ENCODE measurements around the gene KLKB1. TPM values are rescaled to one million over a fixed set of nuclear protein-coding genes. Genes with fewer than 3 reads are reported as not detected.

The KLKB1 gene
- polyA plus RNA-seq, 1 of the 3 experiments (the other 2 are of a cell fraction) = 0.12 TPM

DNA sequence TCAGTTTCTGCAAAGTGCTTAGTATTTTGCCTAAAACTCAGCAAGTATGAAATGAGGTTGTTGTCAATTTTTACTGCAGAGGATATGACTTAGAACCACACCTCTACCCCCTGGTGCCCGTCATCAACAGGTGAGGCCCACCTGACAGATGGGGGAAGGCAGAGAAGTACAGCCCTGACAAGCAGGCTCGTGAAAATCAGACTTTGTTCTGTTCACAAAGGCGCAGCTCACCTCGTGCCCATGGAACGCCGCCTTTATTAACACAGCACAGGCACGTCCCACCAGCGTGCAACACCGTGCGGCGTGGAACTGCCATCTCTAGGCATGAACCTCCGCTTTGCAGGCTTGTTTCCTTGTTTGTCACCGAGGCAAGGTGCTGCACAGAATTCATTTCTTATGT, 22.6 kb upstream of the KLKB1 start (continued):
- TF ChIP-seq, protein P1, sequence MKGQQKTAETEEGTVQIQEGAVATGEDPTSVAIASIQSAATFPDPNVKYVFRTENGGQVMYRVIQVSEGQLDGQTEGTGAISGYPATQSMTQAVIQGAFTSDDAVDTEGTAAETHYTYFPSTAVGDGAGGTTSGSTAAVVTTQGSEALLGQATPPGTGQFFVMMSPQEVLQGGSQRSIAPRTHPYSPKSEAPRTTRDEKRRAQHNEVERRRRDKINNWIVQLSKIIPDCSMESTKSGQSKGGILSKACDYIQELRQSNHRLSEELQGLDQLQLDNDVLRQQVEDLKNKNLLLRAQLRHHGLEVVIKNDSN (IDR thresholded peaks at IDR 0.05; ENCODE audit: borderline replicate concordance, low read depth) = no peak
- TF ChIP-seq FOSL2 (IDR thresholded peaks at IDR 0.05; ENCODE audit: borderline replicate concordance, low read depth) (no peak), GATA2 (CRISPR knock-in tag; IDR thresholded peaks at IDR 0.05) (no peak)

DNA sequence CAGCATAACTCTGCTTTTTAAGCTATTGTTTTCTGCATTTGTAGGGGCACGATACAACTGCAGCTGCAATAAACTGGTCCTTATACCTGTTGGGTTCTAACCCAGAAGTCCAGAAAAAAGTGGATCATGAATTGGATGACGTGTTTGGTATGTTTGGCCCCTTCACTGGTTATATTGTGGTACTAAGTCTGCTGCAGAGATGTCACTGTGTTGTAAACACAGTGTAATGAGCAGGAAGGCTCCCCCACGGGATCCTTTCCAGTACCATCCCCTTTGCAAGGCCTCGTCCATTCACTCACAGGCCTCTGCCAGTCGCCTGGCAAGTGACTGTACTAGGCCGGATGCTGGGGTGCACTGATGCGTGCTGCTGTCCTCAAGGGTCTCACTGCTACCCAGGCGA, 22.2 kb upstream of the KLKB1 start:
- ChIA-PET CTCF (interaction anchor here (1.1 kb wide), 1 partner anchor 13 kb away, joined by 3 read pairs; the partner anchor contains the start of gene CYP4V2), POLR2A (no interaction called here)
- peaks cover 16 to 17% of the 10 kb centered on the region in 2 experiments for H3K36me3 ChIP-seq (replicated peaks in 1 of 2; ENCODE audit: control insufficient read depth in 1 of 2, insufficient read depth in 2 of 2, low read length in 1 of 2)
- DNase-seq = no peak
- peaks cover 0 to 4% of the 10 kb centered on the region in 2 experiments; a peak in 1 of 4 replicates for H3K4me1 ChIP-seq (ENCODE audit: control insufficient read depth in 1 of 2, insufficient read depth in 2 of 2, low read depth in 1 of 2, low read length in 1 of 2)
- H3K9me3 ChIP-seq = no peaks in the 10 kb centered on the region
- WGBS (ENCODE audit: low lambda C conversion rate) = 94% methylated on average over 8 of the region's 8 CpGs
- H3K27me3 ChIP-seq (ENCODE audit: insufficient read depth) = no peaks in the 10 kb centered on the region
- no peaks in the 10 kb centered on the region for H3K79me2 ChIP-seq (ENCODE audit: insufficient read depth)
- H3F3A ChIP-seq (replicated peaks; ENCODE audit: insufficient read depth) = peaks cover 28% of the 10 kb centered on the region
- H4K20me1 ChIP-seq (ENCODE audit: insufficient read depth) = no peaks in the 10 kb centered on the region
- H3K9me2 ChIP-seq = no peaks in the 10 kb centered on the region
- H3K9ac ChIP-seq = no peak overlapping the region
- TF ChIP-seq TAF1 (IDR thresholded peaks at IDR 0.05; ENCODE audit: borderline replicate concordance, low read depth, low read length) (no peak), MEF2A (IDR thresholded peaks at IDR 0.05; ENCODE audit: borderline replicate concordance, low read depth) (no peak), EZH2phosphoT487 (IDR thresholded peaks at IDR 0.05; ENCODE audit: borderline replicate concordance, low read depth) (no peak), MXI1 (IDR thresholded peaks at IDR 0.05; ENCODE audit: low read depth, low read length) (no peak), EP300 (IDR thresholded peaks at IDR 0.05; ENCODE audit: borderline replicate concordance in 1 of 2, low read depth in 1 of 2, low read length in 1 of 2) (no peak), TCF12 (IDR thresholded peaks at IDR 0.05) (no peak), POLR2AphosphoS5 (IDR thresholded peaks at IDR 0.05; ENCODE audit: low read depth, low read length) (no peak), TEAD4 (IDR thresholded peaks at IDR 0.05; ENCODE audit: borderline replicate concordance, insufficient read depth) (no peak), REST (IDR thresholded peaks at IDR 0.05; ENCODE audit: low read depth, low read length) (no peak), GABPA (IDR thresholded peaks at IDR 0.05; ENCODE audit: low read depth) (no peak), USF2 (IDR thresholded peaks at IDR 0.05; ENCODE audit: borderline replicate concordance, low read depth, low read length) (no peak), FOSL2 (IDR thresholded peaks at IDR 0.05; ENCODE audit: borderline replicate concordance, low read depth) (no peak)
- TF ChIP-seq, protein P2, sequence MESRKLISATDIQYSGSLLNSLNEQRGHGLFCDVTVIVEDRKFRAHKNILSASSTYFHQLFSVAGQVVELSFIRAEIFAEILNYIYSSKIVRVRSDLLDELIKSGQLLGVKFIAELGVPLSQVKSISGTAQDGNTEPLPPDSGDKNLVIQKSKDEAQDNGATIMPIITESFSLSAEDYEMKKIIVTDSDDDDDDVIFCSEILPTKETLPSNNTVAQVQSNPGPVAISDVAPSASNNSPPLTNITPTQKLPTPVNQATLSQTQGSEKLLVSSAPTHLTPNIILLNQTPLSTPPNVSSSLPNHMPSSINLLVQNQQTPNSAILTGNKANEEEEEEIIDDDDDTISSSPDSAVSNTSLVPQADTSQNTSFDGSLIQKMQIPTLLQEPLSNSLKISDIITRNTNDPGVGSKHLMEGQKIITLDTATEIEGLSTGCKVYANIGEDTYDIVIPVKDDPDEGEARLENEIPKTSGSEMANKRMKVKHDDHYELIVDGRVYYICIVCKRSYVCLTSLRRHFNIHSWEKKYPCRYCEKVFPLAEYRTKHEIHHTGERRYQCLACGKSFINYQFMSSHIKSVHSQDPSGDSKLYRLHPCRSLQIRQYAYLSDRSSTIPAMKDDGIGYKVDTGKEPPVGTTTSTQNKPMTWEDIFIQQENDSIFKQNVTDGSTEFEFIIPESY (IDR thresholded peaks at IDR 0.05; ENCODE audit: borderline replicate concordance, low read depth) = no peak
- H2AFZ ChIP-seq (ENCODE audit: low read depth) = no peak overlapping the region
- no peak overlapping the region for H3K27ac ChIP-seq (ENCODE audit: low read depth in 2 of 2, low read length in 1 of 2)
- peak overlapping the region; percentile 43; the same call in 1 of the 2 replicates for H3K4me2 ChIP-seq
- no peak overlapping the region for H3K4me3 ChIP-seq (ENCODE audit: low read depth in 2 of 2, low read length in 1 of 2)

Measured in SK-N-SH (cell line).